Iris pigment epithelial cell (primary cell): ENCODE results near the gene NFATC2IP.

ENCODE experiments used
- DNase-seq: peaks from one replicate; pipeline ENCODE4 v3.0.0-alpha.2; 2011; ENCODE audit warnings: low read depth

Gene NFATC2IP

GRCh38 chr16:28950648-28951409, at the start of gene NFATC2IP:
TSS of gene NFATC2IP (plus strand) at chr16:28950937. CDS start at chr16:28951012, 75 bp downstream.
- DNase-seq = peak; percentile 100

DNA sequence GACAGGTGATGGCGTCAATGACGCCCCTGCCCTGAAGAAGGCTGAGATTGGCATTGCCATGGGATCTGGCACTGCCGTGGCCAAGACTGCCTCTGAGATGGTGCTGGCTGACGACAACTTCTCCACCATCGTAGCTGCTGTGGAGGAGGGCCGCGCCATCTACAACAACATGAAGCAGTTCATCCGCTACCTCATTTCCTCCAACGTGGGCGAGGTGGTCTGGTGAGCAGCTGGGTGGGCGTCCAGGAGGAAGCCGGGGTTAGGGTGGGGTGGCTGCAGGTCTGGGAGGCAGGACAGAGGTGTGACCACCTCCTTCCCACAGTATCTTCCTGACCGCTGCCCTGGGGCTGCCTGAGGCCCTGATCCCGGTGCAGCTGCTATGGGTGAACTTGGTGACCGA, 48.9 kb upstream of the NFATC2IP start:
- DNase-seq = no peak

GRCh38 chr16:28902909-28903308, 47.8 kb upstream of the NFATC2IP start:
- no peak for DNase-seq

DNA sequence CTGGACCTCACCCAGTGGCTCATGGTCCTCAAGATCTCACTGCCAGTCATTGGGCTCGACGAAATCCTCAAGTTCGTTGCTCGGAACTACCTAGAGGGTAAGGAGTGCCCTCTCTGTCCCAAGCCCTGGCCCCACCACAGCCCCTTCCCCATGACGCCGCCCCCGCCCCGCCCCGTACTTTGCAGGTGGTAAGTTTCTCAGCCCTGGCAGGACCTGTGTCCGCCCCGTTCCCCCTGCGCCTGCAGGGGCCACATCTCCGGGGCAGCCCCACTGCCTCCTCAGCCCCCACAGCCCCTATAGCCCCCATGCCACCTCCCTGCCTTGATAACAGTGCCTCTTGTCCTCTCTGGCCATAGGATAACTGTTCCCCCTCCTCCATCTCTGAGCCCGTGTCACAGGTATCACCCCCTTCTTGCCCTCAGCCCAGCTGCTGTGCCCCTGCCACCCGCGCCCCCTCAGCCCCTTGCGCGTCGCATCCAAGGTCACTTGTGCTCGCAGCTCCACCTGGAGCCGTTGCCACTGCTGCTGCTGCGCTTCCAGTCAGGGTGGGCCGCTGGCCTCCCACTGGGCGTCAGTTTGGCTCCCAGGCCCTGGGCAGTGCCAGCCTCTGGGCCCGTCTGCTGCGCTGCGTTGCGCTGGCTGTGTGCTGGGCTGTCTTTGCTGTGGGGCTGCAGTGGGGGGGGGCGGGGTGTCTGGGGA, 47.2 kb upstream of the NFATC2IP start:
- no peak for DNase-seq

DNA sequence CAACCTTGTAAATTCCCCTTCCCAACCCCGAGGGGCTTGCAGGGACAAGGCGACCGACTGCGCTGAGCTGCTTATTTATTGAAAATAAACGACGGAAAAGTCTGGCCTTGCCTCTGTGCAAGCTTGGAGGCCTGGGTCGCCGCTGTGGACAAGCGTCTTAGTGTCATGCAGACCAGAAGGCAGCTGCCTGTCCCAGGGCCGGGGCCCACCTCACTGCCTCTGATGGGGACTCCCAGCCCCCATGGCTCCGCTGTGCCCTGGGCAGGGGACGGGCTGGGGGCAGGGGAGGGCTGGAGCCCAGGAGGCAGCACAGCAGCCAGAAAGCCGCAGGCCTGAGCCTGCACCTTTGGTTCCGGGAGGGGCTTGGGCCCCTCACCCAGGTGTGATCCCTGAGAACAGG, 46.4 kb upstream of the NFATC2IP start:
- DNase-seq = no peak

- no peak for DNase-seq
These were observed 45.9 kb upstream of the NFATC2IP start for GRCh38 chr16:28904828-28905227.

DNA sequence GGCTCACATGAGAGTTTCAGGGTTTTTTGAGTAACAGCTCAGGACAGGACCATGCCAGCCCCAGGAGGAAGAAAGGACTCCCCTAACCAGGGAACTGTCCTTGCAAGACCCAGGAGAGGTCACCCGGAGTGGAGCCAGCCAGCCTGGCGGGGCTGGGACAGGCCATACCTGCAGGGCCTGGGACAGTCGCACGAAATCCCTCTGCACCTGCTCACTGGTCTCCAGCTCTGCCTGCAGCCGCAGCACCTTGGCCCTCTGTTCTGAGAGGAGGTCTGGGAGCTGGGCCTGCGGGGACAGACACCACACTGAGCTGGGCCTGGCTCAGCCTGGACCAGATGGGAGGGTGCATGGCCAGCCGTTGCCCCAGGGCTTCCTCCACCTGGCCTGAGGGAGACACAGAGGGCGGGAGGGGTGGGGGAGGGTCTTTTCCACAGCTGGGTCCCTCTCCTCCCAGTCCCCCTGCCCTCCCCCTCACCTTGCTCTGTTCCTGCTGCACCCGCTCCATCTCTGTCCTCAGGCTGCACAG, 45.4 kb upstream of the NFATC2IP start:
- no peak for DNase-seq

DNA sequence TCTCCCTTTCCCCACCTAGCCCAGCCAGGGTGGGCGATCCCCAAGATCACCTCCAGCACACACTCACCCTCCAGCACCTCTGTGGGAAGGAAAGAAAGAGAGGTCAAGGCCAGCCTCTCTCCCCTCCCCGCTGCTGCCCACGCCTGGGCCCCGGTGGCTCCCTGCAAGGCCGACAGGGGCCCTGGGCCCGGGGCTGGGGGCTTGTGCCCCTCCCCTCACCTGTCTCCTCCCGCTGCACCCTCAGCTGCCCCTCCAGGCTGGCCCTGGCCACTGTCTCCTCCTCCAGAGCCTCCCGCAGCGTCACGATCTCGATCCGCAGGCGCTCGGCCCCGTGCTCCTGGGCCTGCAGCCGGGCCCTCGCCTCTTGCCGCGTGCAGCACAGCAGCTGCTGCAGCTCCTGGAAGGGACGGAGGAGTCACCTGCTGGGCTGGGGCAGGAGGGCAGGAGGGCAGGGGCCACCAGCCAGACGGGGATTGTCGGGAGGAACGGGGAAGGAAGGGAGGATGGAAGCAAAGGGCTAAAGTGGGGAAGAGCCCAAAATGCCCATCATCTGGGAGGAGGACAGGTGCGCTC, 44.9 kb upstream of the NFATC2IP start:
- DNase-seq = no peak

DNA sequence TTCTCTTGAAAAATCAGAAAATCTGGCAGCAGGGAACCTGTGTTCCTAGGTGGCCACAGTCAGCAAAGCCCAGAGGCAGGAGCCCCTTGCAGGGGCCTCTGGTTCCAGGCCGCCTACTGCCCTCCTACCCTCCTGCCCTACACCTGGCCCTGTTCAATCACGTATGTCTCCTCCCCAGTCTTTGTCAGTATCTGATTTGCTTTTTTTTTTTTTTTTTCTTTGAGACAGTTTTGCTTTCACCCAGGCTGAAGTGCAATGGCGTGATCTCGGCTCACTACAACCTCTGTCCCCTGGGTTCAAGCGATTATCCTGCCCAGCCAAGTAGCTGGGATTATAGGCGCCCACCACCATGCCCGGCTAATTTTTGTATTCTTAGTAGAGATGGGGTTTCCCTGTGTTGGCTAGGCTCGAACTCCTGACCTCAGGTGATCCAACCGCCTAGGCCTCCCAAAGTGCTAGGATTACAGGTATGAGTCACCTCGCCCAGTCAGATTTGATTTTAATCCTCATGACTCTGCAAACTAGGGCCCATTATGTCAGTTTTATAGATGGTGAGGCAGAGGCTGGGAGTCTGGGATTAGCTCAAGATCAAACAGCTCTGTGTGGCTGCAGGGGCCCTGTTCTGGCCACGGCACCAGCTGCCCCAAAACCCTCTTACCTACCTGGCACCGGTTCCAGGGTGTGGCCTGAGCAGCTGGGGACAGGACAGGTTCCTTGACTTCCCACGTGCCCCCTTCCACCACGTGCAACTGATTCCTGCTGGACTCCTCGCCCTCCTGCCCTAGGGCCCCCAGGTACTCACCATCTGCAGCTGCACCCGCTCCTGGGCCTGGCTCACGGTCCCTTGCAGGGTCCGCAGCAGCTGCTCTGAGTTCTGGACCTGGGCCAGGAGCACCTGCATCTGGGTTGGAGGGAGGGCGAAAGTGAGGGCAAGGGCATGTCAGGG, 40.4 kb upstream of the NFATC2IP start:
- peak; percentile 34 for DNase-seq

DNA sequence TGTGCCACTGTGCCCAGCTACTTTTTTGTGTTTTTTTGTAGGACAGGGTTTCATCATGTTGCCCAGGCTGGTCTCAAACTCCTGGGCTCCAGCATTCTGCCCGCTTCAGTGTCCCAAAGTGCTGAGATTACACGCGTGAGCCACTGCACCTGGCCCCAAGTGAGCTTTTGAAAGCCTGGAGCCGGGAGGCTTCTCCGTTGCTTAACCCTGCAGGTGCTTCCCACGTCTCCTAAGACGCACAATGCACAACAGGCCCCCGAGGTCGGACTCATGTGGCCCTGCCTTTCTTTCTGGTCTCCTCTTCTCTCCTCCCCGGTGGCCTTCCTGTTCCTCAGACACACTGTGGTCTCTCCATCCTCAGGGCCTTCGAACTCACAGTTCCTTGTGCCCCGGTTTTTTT, 38.2 kb upstream of the NFATC2IP start:
- DNase-seq = no peak

DNA sequence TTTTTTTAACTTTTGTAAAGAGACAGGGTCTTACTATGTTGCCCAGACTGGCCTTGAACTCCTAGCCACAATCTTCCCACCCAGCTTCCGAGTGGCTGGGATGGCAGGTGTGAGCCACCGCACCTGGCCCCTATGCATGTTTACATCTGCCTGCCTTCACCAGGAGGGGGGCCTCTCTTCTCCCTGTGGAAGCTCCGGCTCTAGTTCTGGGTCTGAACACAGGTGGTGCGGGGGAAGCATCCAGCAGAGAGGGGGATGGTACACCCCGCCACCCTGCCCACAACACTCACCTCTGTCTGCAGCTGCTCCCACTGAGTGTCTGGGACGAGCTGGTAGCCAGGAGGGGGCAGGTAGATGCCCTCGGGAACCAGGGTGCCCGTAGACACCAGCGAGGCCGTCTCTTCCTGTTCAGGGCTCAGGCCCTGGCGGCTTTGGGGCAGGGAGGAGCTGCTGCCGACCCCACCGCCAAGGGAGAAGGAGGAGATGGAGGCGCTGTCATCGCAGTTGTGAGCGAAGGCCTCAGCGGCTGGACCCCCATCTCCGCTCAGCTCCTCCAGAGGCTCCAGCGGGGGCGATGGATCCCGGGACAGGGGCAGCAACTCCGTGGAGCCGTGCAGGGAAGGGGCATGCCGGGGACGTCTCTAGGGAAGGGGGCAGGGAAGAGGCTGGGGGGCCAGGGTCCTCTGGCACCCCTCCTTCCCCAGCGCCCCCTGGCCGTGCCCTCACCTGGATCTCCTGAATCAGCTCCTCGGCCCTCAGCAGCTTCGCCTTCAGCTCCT, 36.6 kb upstream of the NFATC2IP start:
- no peak for DNase-seq

- DNase-seq = peak; percentile 72
These were observed 35.6 kb upstream of the NFATC2IP start for GRCh38 chr16:28915181-28915580.

DNA sequence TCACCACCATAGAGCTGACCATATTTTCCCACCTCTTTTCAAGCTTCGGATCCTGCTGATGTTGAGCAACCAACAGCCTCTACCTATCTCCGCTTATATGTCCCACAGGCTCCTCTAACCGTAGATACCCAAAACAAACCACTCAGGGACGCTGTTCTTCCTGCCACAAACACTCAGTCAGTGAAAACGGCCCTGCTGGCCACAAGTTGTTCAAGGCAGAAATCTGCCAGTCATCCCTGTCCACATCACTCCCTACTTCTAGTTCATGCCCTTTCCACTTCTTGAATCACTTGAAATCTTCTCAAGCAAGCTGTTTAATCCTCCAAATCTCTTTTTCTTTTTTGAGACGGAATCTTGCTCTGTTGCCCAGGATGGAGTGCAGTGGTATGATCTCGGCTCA, 33.6 kb upstream of the NFATC2IP start:
- DNase-seq = no peak

DNA sequence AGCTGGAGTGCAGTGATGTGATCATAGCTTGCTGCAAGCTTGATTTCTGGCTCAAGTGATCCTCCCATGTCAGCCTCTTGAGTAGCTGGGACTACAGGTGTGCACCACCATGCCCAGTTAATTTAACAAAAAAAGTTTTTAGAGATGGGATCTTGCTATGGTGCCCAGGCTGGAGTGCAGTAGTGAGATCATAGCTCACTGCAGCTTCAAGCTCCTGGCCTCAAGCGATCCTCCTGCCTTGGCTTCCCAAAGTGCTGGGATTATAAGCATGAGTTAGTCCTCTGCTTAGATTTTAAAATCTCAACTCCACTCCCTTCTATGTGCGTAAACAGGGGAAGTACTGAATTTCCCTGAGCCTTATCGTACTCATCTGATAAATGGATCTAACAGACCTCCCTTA, 32.0 kb upstream of the NFATC2IP start:
- DNase-seq = no peak

GRCh38 chr16:28923231-28923587, 27.5 kb upstream of the NFATC2IP start:
- DNase-seq = no peak

DNA sequence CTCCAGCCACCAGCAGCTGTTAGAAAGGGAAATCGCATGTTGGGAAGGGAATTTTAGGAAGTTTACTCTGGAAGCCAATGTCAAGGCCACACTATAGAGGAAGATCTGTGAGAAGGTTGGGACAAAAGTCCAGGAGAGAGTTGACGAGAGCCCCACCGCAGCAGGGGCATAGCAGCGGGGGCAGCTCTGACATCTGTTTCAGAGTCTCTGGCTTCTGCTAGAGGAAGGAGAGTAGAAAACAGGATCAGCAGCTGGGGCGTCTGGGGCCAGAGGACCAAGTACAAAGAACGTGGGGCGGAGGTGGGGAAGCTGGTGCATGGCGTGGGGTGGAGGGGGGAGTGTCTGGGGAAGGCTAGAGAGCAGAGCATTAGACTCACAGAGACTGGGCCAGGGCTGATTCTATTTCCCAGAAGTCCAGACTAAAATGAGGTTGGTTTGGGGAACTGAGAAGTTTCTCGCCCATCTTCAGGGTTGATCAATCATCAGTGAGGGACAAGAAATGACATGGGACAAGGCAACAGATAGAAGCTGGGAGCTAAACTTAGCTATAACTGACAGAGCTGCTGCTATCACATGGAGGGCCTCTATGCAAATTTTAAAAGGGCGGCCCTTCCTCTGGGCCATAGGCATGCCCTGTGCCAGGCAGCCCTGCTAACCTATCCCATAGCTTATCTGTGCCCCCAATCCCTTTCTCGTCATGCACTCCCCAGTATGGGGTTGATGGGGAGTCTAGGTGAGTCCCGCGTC, 26.9 kb upstream of the NFATC2IP start:
- no peak for DNase-seq

DNA sequence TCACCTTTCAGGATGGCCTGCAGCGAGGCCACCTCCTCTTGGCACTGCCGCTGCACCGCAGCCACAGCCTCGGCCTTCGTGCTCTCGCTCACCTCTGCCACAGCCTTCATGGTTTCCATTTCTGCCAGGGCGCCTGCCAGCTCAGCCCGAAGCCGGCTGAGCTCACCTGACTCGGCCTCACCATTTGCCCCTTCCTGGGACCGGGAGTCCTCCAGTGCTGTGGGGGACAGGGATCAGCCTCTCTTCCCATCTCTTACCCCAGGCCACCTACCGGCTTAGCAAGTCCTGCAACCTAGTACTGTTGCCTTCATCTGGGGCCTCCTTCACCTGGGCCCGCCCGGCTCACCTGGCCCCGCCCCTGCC, 26.4 kb upstream of the NFATC2IP start:
- no peak for DNase-seq

- peak; percentile 81 for DNase-seq
These were observed 25.9 kb upstream of the NFATC2IP start, which contains the start of gene RABEP2 for GRCh38 chr16:28924762-28925385. TSS of gene RABEP2 (minus strand) at chr16:28925238. CDS start at chr16:28925163, 75 bp downstream.

DNA sequence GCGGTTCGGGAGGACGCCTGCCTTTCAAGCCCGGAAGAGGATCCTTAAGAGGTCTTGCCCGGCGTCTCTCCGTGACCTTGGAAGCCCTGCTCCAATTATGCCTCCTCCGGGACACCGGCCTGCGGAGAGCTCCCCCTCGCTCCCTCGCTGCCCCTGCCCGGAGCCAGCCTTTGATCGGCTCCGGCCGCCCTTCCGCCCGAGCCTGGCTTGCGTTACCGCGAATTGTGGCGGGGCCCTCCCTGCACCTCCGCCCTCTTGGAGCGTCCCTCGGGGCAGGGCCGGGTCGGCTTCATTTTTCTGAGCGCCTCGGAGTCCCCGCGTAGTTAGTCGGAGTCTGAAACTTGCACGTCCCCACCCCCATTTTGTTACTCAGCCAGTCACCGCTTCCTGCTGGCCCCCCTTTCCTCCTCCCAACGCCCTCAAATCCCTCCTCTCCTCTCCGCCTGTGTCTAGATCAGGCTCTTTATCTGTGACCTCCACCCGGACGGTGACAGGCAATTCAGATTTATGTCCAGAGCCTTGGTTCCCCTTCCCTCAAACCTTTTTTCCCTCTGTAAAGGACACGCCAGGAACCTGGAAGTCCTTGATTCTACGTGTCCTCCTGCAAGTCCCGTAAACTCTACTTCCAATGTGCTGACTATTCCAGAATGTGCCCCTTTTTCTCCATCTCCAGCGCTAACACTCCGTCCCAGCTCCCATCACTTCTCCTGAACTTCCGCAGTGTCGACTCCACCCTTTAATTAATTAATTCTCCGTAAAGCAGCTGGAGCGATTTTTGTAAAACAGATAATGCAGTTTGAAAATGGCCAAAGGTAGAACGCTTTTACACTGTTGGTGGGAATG, 25.1 kb upstream of the NFATC2IP start:
- peak; percentile 75 for DNase-seq
